Cortex of kidney (tissue), 1 donor: ENCODE data around the gene ZFYVE21.

ENCODE experiments used
- DNase-seq: peaks from one replicate; lab custom pipeline; 2025; lab: John Stamatoyannopoulos, UW

Gene ZFYVE21

GRCh38 chr14:103725001-103725682 lies 9.5 kb downstream of the ZFYVE21 start:
- no peak for DNase-seq

GRCh38 chr14:103725739-103726395 lies 10.3 kb downstream of the ZFYVE21 start:
- DNase-seq: no peak

GRCh38 chr14:103726474-103726873 lies 10.9 kb downstream of the ZFYVE21 start:
- DNase-seq: no peak

- no peak for DNase-seq
Observed at GRCh38 chr14:103727313-103727980, 11.8 kb downstream of the ZFYVE21 start.

- DNase-seq: no peak
Observed at GRCh38 chr14:103728141-103728540, 12.5 kb downstream of the ZFYVE21 start.

GRCh38 chr14:103728721-103729120 lies 13.1 kb downstream of the ZFYVE21 start:
- no peak for DNase-seq

- no peak for DNase-seq
Observed at GRCh38 chr14:103729496-103730448, 14.2 kb downstream of the ZFYVE21 start.

- no peak for DNase-seq
Observed at GRCh38 chr14:103730490-103731035, 15.0 kb downstream of the ZFYVE21 start.

GRCh38 chr14:103731481-103731880 lies 15.9 kb downstream of the ZFYVE21 start:
- DNase-seq: no peak

- no peak for DNase-seq
Observed at GRCh38 chr14:103731916-103732867, 16.6 kb downstream of the ZFYVE21 start.

GRCh38 chr14:103732868-103733620 lies 17.4 kb downstream of the ZFYVE21 start:
- DNase-seq: no peak

- DNase-seq: no peak
Observed at GRCh38 chr14:103733651-103734050, 18.0 kb downstream of the ZFYVE21 start.

- DNase-seq: no peak
Observed at GRCh38 chr14:103734081-103734888, 18.7 kb downstream of the ZFYVE21 start.

- no peak for DNase-seq
Observed at GRCh38 chr14:103735022-103735421, 19.4 kb downstream of the ZFYVE21 start.

- DNase-seq: no peak
Observed at GRCh38 chr14:103735439-103735814, 19.8 kb downstream of the ZFYVE21 start.

- DNase-seq: no peak
Observed at GRCh38 chr14:103735815-103736545, 20.4 kb downstream of the ZFYVE21 start.

GRCh38 chr14:103736546-103737431 lies 21.2 kb downstream of the ZFYVE21 start:
- DNase-seq: no peak
